Erythroblast (primary cell): ENCODE results near the gene MEP1A.

Source experiments
- GATA1 ChIP-seq: IDR thresholded peaks from 2 replicates; pipeline ENCODE4 v1.6.1; 2011; ENCODE audit warnings: low read depth, mild to moderate bottlenecking, control low read depth, low read length, moderate library complexity
- POLR2A ChIP-seq: IDR thresholded peaks from 2 replicates; pipeline ENCODE4 v1.6.1; 2011; ENCODE audit warnings: mild to moderate bottlenecking, low read length

- TF ChIP-seq POLR2A, result no peak
- no peak for TF ChIP-seq GATA1
These were observed 28.2 kb upstream of the MEP1A start for GRCh38 chr6:46764961-46765360.
